ENCODE data around the gene DSCAM.
"Not testable (repeated sequence)": the region's sequence is repeated elsewhere in the genome, so short reads cannot be mapped to it uniquely, and the experiment has no call there.

Gene DSCAM

DNA sequence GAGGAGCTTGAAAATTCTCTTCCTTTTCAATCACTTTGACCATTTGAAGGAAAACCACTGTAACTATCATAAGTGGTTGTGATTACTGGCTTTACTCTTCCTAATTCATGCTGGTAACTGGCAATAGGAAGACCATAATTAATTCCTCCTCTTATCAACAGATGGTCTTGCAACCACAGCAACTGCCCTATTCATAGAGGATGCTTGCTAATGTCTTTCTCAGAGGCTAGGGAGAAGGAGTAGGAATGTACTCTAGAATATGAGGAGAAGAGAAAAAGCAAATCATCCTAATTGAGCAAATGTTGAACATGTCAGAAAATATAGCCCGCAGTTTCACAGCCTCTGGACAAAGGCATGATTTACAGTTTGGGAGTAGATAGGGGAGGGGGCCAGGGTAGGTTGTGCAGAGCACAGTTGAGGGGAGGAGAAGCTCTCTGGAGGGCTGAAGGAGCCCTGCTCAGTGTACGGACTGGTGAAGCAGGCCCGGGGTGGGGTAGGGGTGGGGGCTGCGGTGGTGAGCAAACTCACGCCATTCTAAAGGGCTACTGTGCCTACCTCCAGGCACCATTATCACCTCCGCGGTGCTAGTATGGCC is 786.8 kb downstream of the DSCAM start:
- DNase-seq (ENCODE audit: low read depth in 2 of 2, low spot score in 1 of 2) = no peak

DNA sequence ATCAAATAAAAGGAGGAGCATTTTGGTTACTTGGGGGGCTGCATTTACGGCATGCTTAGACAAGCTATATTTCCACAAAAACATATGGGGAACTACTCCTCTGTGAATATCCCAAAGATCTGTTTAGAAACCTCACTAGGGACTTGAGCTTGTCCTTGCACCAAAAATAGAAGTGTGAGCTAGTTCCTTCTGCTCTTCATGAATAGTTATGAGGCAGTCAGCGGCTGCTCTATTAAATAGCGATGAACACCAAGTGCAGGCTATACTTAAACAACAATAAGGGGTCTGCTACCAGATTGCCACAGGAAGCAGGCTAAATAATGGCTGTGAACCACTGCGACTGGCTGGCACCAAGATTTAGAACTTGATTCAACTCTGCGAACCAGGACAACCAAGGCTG is 789.6 kb downstream of the DSCAM start:
- DNase-seq (ENCODE audit: low read depth in 2 of 2, low spot score in 1 of 2) = no peak

DNA sequence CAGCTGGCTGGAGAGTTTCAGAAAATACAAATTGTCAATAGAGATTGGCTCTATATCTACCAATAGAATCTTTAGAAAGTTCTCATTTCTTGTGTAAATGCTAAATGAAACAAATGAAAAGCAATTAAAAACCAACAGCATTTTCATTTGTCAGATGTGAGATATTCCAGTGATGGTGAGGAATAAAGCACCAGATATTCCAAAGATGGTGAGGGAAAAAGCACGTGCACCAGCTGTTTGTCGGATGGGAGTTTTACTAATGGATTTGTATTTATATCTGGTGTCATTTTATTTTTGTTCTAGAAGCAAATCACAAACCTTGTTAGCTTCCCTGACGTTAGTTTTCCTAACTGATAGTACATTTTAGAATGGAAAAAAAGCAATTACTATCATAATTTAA is 790.9 kb downstream of the DSCAM start:
- no peak for DNase-seq (ENCODE audit: low read depth in 2 of 2, low spot score in 1 of 2)

DNA sequence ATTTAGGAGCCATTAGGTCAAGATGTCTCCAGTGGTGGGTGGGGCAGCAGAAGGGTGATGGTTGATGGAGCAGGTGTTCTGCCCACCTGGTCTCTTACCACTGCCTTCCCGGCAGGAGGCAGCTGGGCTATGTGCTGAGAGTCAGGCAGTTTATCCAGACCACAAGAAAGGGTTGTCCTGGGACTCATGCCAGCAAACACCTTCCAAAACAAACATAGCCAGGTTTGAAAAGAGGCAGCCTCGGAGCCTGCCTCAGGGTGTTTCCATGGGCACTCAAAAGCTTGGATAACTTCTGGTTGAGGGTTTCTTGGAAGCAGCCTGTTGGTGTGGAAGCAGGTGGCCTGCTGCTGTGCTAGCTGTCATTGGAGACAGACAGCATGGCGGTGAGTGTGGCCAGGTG is 792.6 kb downstream of the DSCAM start:
- no peak for DNase-seq (ENCODE audit: low read depth in 2 of 2, low spot score in 1 of 2)

DNA sequence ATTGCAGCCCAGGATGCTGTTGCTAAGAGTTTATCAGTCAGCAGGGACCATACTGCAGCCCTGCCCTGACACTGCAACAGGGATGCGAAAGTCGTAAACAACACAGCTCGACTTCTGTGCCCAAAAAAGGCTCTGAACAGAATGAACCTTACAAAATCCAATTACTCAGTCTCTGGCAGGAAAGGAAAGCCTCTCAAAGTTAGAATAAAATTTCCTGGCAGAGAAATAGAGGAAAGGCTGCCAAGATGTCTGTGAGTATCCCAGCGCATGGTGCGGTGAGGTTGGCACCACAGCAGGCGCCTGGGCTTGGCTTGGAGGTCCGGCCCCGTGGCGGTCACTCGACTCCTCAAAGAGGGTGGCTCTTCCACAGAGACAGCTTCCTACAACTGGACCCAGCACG is 794.0 kb downstream of the DSCAM start:
- no peak for DNase-seq (ENCODE audit: low read depth in 2 of 2, low spot score in 1 of 2)

DNA sequence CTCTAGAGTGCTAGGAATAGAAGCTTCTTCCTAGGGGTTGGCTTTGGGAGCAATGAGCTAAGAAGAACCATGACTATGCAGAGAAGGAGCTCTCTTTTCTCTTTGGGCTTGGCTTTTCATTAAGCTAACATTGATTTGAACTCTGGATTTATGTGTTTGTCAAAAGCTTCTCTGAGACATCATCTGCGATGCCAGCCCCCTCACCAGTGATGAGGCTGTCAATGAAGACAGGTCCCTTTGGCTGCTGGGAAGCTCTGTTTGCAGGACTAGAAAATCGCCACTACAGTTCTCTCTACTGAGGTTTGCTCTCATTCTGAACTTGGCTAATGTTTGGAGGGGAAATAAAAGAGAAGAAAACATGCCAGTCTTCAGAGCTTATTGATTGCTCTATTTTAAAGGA is 794.7 kb downstream of the DSCAM start:
- DNase-seq (ENCODE audit: low read depth in 2 of 2, low spot score in 1 of 2) = no peak

DNA sequence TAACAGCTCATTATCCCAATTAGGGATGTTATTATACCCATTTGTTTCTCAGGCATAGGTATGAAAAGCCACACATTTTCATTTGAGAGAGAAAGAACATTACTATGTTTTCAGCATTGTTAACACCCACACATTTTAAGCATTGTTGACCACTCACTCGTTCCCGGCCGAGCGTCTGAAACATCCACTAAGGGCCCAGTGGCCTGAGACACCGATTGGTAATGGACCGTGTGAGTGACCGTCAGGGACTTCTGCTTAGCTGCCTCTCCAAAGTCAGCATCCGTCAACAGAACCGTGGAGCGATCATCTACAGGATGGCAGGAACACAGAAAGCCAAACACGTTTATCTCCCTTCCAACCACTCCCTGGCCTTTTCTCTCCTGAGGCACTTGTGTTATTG is 795.2 kb downstream of the DSCAM start:
- no peak for DNase-seq (ENCODE audit: low read depth in 2 of 2, low spot score in 1 of 2)

DNA sequence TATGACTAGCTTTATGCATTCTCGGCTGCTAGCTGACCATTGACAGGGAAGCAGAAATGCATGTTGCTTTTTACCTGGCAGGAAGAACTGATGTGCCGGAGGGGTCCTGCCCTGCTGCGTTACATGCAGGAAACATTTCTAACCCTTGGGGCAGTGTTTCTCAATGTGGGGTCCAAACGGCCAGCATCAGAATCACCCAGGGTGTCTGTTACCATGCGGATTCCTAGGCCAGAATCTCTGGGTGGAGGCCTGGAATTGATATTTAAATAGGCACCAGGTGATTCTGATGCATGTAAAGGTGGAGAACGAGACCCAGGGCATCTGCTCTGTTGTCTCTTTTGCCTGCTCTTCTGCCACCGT is 797.0 kb downstream of the DSCAM start:
- DNase-seq (ENCODE audit: low read depth in 2 of 2, low spot score in 1 of 2) = no peak

DNA sequence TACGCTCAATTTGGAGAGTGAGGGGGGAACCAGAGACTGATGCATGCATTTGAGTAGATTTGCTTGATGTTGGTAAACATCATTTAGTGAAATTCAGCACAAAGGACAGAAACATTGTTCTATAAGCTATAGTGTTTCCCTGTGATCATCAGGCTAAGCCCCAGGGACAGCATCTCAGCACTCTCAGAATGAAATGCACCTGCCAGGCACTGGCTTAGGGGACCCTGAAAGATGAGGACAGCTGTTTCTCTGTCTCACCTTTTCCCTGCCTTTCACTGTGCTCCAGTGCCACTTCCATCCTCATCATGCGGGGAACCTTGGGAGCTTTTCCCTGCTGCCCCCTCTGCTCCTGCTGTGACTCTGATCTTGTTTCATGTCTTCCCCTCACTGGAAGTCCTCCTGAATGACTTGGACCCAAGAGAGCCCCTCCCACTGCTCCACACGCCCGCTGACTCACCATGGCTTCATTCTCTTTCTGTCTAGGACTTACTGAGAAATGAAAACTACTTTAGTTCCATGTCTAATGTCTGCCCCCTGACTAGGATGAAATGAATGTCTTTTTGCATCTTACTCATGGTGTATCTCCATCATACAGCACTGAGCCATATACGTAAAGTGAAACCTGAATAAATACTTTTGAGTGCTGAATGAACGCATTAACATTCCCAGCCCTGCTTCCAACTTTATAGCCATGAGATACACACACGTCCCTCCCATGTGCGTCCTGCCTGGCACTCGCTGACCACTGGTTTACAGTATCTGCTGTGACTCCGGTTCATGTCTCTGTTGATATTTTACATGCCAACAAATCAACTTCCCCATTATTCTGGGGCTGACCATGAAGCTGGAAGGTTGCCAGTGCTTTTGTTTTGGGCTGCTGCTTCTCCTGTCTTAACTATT is 797.7 kb downstream of the DSCAM start:
- no peak for DNase-seq (ENCODE audit: low read depth in 2 of 2, low spot score in 1 of 2)

DNA sequence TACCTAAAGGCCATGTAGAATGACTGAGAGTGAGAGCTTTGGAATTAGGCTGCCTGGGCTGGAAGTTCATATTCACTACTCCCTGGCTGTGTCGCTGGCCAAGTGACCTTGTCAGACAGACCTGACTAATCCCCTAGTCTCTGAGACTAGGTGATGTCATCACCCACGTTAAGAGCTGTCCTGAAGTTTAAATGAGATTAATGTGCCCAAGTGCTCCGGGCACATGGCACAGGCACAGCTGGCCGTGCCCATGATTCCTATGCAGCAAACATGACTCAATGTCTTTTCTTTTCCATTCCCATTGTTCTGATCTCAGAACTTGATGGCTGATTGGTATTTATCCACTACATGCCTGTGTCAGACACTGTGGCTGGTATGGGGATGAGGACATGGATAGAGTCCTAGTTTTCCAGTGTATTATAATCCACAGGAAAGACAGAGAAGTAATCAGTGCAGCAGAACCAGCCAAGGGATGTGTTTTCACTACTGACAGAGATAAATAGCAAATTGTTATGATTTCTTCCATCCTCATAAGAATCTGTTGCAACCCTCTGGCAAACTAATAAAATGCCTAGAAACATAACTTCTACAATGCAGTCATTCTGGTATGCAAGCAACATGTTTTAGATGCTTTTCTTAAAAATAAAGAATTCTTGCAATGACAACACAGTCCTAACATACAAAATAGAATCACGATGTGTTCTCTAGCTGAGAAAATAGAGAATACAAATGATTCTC is 798.8 kb downstream of the DSCAM start:
- no peak for DNase-seq (ENCODE audit: low read depth in 2 of 2, low spot score in 1 of 2)

DNA sequence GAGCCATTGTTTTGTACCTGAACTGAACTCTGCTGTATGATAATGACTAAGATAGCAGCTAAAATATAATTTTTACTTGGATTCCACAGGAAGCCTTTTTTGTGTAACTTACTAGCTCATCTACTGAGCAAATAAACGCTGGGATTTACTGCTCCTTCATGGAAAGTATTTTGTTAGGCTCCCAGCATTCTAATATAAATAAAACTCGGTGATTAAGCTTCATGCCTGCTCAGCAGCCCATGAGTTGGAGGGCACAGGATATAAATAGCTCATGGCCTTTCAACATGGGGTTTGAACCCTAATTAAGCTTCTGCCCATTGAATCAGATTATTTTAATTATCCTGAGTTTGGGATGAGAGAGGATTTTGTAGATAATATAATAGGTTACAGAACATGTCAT is 799.7 kb downstream of the DSCAM start:
- no peak for DNase-seq (ENCODE audit: low read depth in 2 of 2, low spot score in 1 of 2)

DNA sequence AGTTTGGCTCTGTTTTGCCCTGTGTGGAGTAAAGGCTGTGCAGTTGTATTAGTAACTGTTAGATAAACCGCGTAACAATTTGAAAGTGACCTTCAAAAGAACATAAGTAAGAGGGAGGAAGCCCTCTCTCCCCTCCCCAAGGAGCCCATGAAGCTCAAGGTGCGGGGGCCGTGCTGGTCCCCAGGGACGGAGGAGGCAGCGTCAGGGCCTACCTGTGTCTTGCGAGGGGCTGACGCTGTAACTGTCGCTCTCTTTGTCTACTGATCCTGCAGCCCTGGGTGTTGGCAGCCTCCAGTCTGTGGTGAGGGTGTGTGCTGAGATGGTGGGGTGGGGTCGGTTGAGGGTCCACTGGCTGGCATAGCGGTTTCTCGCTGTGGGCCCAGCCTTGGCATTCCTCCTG is 803.1 kb downstream of the DSCAM start:
- no peak for DNase-seq (ENCODE audit: low read depth in 2 of 2, low spot score in 1 of 2)

DNA sequence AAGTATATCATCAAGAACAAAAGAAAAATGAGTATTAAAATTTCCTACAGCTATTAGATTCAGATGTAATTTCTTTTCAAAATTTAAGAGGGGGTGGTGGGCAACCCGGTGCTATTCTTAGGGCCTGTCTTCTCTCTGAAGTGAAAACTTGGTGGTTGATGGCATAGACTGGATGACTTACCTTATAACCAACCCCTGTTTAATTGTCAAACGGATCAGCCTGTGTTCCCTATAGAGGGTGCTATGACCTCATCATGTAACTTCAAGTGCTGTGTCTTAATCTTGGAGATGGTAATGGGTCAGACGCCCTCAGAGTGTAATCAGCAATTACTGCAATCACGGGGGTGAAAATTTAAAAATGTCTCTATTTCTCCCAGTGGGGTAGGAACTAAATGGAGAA is 803.5 kb downstream of the DSCAM start:
- DNase-seq (ENCODE audit: low read depth in 2 of 2, low spot score in 1 of 2) = no peak

DNA sequence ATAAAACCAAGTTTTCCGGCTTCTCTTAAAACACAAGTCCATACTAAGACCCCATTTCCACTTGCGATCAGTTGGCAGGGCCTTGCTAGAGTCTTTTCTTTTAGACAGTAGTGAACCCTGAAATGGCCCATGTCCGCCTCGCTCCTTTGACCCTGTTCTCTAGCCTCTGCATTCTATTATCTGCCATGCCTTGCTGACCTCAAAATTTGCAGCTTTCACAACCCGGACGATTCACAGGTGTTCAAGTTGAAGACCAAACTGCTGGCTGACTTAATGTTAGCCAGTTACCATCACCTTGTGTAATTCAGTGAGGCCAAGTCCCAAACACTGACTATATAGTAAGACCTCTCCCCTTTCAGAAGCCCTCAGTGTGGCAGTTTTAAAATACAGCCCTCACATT is 805.5 kb downstream of the DSCAM start:
- no peak for DNase-seq (ENCODE audit: low read depth in 2 of 2, low spot score in 1 of 2)

DNA sequence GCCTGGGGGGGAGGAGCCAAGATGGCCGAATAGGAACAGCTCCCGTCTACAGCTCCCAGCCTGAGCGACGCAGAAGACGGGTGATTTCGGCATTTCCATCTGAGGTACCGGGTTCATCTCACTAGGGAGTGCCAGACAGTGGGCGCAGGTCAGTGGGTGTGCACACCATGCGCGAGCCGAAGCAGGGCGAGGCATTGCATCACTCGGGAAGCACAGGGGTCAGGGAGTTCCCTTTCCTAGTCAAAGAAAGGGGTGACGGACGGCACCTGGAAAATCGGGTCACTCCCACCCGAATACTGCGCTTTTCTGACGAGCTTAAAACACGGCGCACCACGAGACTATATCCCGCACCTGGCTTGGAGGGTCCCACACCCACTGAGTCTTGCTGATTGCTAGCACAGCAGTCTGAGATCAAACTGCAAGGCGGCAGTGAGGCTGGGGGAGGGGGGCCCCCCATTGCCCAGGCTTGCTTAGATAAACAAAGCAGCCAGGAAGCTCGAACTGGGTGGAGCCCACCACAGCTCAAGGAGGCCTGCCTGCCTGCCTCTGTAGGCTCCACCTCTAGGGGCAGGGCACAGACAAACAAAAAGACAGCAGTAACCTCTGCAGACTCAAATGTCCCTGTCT is 813.7 kb downstream of the DSCAM start:
- DNase-seq (ENCODE audit: low read depth in 2 of 2, low spot score in 1 of 2) = not testable (repeated sequence)

DNA sequence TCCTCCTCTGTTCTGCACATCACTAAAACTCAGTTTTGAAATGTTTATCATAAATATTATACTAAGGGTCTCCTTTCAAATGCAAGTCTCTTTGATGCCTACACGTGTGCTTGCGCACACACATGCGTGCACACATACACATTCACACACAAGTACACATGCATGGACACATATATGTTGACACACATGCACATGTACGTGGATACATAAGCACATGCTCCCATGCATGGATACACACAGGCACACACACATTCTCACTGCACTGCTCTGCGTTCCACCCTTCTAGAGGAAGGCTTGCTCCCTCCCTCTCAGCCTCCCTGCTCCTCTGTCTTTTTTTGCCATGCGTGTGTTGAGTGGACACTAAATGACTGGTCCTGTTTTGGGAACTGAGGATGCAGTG is 817.1 kb downstream of the DSCAM start:
- DNase-seq (ENCODE audit: low read depth in 2 of 2, low spot score in 1 of 2) = no peak

DNA sequence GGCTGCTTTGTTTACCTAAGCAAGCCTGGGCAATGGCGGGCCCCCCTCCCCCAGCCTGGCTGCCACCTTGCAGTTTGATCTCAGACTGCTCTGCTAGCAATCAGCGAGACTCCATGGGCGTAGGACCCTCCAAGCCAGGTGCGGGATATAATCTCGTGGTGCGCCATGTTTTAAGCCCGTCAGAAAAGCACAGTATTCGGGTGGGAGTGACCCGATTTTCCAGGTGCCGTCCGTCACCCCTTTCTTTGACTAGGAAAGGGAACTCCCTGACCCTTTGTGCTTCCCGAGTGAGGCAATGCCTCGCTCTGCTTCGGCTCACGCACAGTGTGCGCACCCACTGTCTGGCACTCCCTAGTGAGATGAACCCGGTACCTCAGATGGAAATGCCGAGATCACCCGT is 818.6 kb downstream of the DSCAM start:
- DNase-seq (ENCODE audit: low read depth in 2 of 2, low spot score in 1 of 2) = not testable (repeated sequence)

DNA sequence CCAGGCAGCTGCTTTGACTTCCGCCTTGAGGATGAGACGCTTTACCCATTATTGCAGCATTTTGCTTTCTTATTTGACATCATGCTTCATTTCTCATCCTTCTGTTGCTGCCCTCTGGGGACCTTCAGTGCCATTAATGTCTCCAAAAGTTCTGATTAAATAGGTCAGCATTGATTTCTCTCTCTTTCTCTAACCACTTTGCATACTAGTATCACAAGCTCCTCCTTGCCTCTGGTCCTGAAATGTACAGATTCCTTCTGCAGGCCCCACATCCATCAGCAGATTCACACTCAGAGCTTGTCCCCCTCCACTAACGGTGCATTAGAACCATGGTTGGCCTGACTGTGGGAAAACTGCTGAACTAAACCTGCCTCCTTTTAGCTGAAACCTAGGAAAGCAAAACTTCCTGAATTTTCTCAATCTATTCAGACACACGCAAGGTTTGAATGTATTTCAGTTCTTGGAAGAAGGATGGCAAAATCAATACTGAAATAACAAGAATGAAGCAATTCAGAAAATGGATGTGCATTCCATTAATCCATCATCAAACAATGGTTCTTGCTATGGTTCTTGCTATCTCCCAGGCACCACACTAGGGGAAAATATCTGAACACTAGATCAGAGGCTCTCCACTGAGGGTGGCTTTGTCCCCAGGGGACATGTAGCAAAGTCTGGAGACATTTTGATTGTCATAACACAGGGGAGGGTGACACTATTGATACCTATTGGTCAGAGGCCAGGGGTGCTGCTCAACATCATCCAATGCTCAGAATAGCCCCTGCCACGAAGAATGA is 825.2 kb downstream of the DSCAM start:
- DNase-seq (ENCODE audit: low read depth in 2 of 2, low spot score in 1 of 2) = no peak

DNA sequence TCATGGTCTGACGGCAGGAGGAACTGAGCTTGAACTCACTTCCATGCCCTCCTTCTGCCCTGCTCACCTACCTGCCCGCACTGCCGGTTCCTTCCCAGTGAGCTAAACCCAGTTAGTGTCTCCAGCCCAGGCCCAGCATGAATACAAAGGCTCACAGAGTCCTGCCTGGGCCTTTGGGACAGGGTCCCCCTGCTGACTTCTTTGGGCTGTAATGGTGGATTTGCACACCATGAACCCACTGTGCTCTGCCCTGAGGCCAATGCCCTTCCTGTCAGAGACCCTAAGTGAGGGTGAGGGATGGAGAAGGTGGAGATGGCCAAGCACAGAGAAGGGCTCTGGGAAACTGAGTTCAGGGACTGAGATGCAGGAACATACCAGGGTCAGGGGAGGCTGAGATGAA is 826.3 kb downstream of the DSCAM start:
- no peak for DNase-seq (ENCODE audit: low read depth in 2 of 2, low spot score in 1 of 2)

DNA sequence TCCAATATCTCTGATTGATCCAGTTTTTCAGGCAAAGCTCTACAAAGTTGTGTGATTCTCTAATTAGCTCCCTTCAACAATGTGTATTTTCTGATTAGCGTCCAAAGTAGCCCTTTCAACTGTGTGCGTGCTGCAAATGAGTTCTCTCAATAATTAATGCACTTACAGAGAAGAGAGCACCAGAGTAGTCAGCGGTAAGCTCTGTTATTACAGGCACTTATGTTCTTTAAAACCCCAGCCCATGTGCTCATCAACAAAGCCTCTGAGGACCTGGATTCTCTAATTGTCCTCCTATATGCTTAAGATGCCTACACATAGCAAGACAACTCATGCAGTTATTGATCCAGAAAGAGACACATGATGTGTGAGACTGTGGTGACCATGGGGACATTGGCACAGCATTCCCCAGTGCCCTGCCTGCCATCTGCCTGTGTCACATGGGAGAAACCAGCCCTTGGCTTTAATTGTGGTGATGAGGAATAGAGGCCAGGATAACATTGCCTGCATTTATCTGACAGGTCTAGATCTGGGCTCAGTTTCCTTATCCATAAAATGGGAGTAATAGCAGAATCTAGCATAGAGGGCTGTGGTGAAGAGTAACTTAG is 828.0 kb downstream of the DSCAM start:
- DNase-seq (ENCODE audit: low read depth in 2 of 2, low spot score in 1 of 2) = no peak

DNA sequence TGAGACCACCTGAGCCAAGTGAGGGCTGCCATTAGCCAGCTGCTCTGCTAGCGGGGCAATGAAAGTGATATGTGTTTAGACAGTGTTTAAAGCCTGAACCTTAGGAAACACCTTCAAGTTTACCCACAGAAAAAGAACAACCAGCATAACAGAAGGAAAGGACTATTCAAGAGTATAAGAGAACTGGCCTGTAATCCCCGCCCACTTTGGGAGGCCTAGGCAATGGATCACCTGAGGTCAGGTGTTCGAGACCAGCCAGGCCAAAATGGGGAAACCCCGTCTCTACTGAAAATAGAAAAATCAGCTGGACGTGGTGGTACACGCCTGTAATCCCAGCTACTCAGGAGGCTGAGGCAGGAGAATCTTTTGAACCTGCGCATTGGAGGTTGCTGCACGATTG is 830.3 kb downstream of the DSCAM start:
- DNase-seq (ENCODE audit: low read depth in 2 of 2, low spot score in 1 of 2) = no peak

Measured in stimulated activated CD8-positive, alpha-beta memory T cell treated with anti-CD3 and anti-CD28 coated beads, Interleukin-4, amount 100 ng/mL, for 1 hour (primary cell).